ENCODE measurements around the gene BCAS1.
A peak's percentile ranks its signal among the peaks of the same experiment; 100 is the strongest.

The BCAS1 gene

DNA sequence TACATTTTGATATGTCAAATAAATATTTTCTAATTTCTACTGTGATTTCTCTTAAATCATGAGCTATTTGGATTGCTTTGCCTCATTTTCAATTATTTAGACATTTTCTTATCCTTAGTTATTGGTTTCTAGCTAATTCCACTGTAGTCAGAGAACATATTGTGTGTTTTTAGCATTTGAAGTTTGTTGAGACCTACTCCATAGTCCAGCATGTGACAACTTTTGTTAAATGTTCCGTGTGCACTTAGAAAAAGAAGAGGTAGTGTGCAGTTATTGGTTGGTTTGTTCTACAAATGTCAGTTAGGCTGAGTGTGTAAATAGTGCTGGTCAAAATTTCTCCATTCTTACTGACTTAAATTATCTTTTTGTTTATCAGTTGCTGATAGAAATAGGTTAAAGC is 138.8 kb downstream of the BCAS1 start:
- Histone ChIP-seq H3K4me3 (ENCODE audit: low read depth, low read length, poor library complexity, severe bottlenecking) (peak overlapping the region; percentile 11), H3K4me2 (ENCODE audit: low read length) (peak overlapping the region; percentile 60), H3K27me3 (ENCODE audit: insufficient read depth, low read length) (no peaks in the 10 kb centered on the region), H3K9ac (ENCODE audit: low read length) (peak overlapping the region; percentile 66), H3K9me2 (ENCODE audit: low read depth, low read length) (no peaks in the 10 kb centered on the region), H3K79me2 (ENCODE audit: insufficient read depth, low read length) (no peaks in the 10 kb centered on the region), H3K9me3 (ENCODE audit: low read length) (no peaks in the 10 kb centered on the region), H3K4me1 (ENCODE audit: insufficient read depth, low read length, severe bottlenecking) (peaks cover 97% of the 10 kb centered on the region), H2AFZ (ENCODE audit: low read length) (peak overlapping the region; percentile 31; the same call in 1 of the 2 replicates), H3K27ac (ENCODE audit: low read depth, low read length, poor library complexity, severe bottlenecking) (peak overlapping the region; percentile 99), H4K20me1 (ENCODE audit: insufficient read depth, low read length) (no peaks in the 10 kb centered on the region), H3F3A (ENCODE audit: insufficient read depth, low read length) (peaks cover 24% of the 10 kb centered on the region; the same call in 1 of the 2 replicates), H3K36me3 (ENCODE audit: insufficient read depth, low read length) (no peaks in the 10 kb centered on the region)
- no peak for TF ChIP-seq EZH2 (IDR thresholded peaks at IDR 0.05; ENCODE audit: borderline replicate concordance, low read length)
- TF ChIP-seq CTCF (IDR thresholded peaks at IDR 0.05; ENCODE audit: low read length), result no peak

- TF ChIP-seq CTCF (IDR thresholded peaks at IDR 0.05; ENCODE audit: low read length), result no peak
- Histone ChIP-seq H3F3A (ENCODE audit: insufficient read depth, low read length) (peaks cover 24% of the 10 kb centered on the region; the same call in 1 of the 2 replicates), H2AFZ (ENCODE audit: low read length) (no peak overlapping the region), H3K4me3 (ENCODE audit: low read depth, low read length, poor library complexity, severe bottlenecking) (peak overlapping the region; percentile 13), H3K9me2 (ENCODE audit: low read depth, low read length) (no peaks in the 10 kb centered on the region), H3K27me3 (ENCODE audit: insufficient read depth, low read length) (no peaks in the 10 kb centered on the region), H3K4me1 (ENCODE audit: insufficient read depth, low read length, severe bottlenecking) (peaks cover 97% of the 10 kb centered on the region), H3K79me2 (ENCODE audit: insufficient read depth, low read length) (no peaks in the 10 kb centered on the region), H3K9ac (ENCODE audit: low read length) (peak overlapping the region; percentile 66), H3K4me2 (ENCODE audit: low read length) (peak overlapping the region; percentile 60), H3K36me3 (ENCODE audit: insufficient read depth, low read length) (no peaks in the 10 kb centered on the region), H3K27ac (ENCODE audit: low read depth, low read length, poor library complexity, severe bottlenecking) (peak overlapping the region; percentile 99), H3K9me3 (ENCODE audit: low read length) (no peaks in the 10 kb centered on the region), H4K20me1 (ENCODE audit: insufficient read depth, low read length) (no peaks in the 10 kb centered on the region)
Observed at GRCh38 chr20:53930651-53931504, 139.5 kb downstream of the BCAS1 start.

DNA sequence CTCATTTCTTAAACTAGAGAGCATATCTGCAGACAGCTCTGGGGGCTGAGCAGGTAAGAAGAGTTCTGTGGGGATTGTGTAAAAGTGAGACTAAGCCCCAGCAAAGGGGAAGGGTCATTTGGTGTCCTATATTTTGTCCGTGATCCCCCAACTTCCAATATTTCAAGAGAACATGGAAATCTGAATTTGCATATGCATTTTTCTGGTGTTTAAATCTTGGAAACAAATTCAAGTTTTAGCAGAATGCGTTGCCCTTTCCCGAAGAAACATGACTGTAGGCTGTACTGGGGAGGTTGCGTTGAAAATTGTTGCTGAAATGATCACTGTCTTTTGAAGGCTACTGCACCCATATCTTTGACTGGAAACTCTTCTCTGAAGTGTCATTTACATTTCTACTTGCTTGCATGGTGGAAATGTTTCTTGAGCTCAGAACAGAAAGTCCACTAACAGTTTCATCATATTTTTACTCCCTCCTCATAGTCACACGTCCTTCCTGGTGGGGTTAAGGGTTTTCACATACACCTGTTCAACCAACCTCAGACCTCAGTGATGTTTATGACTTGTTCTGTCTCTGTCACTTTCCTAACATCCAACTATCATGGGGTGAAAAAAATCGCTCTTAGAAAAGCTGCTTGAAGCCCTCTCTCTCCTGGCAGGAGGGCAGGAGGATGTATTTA is 140.3 kb downstream of the BCAS1 start:
- Histone ChIP-seq H3K27ac (ENCODE audit: low read depth, low read length, poor library complexity, severe bottlenecking) (peak overlapping the region; percentile 99), H3K9me3 (ENCODE audit: low read length) (no peaks in the 10 kb centered on the region), H3K4me3 (ENCODE audit: low read depth, low read length, poor library complexity, severe bottlenecking) (peak overlapping the region; percentile 13), H3K9ac (ENCODE audit: low read length) (peak overlapping the region; percentile 66), H4K20me1 (ENCODE audit: insufficient read depth, low read length) (no peaks in the 10 kb centered on the region), H2AFZ (ENCODE audit: low read length) (no peak overlapping the region), H3K9me2 (ENCODE audit: low read depth, low read length) (no peaks in the 10 kb centered on the region), H3K27me3 (ENCODE audit: insufficient read depth, low read length) (no peaks in the 10 kb centered on the region), H3K4me2 (ENCODE audit: low read length) (peak overlapping the region; percentile 60), H3K79me2 (ENCODE audit: insufficient read depth, low read length) (no peaks in the 10 kb centered on the region), H3K36me3 (ENCODE audit: insufficient read depth, low read length) (no peaks in the 10 kb centered on the region), H3F3A (ENCODE audit: insufficient read depth, low read length) (peaks cover 22% of the 10 kb centered on the region; the same call in 1 of the 2 replicates), H3K4me1 (ENCODE audit: insufficient read depth, low read length, severe bottlenecking) (peaks cover 97% of the 10 kb centered on the region)
- TF ChIP-seq CTCF (IDR thresholded peaks at IDR 0.05; ENCODE audit: low read length), result no peak
- no peak for TF ChIP-seq EZH2 (IDR thresholded peaks at IDR 0.05; ENCODE audit: borderline replicate concordance, low read length)
